CD4-positive, alpha-beta T cell treated with Interleukin-15 for 4 hours (primary cell): Measurements from ENCODE around the gene CFAP157.

Experiments used
- DNase-seq: peaks from one replicate; pipeline ENCODE4 v3.0.0-alpha.2; 2020; ENCODE audit warnings: low spot score

CFAP157 gene

GRCh38 chr9:127762111-127762676 lies 55.4 kb downstream of the CFAP157 start:
- no peak for DNase-seq

DNA sequence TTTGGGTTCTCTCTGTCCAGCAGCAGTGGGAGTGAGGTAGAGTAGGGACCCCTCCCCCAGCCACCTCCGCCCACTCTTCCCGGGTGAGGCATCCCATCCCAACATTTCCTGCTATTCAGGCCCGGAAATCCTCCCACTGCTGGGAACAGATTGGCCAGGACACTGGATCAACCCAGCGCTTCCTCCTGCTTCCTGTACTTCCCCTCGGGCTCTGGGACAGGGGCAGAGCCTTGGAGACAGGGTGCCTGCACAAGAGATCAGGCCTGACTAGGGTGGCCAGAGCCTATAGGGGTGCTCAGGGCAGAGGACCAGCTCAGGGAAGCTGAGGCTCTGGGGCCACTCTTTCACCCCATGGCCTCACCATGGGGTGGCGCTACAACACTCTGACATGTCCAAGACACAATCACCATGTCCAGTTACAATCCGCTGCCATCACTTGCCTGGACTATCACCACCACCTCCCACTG lies 57.2 kb downstream of the CFAP157 start:
- no peak for DNase-seq

- DNase-seq = no peak
These were observed 58.6 kb downstream of the CFAP157 start for GRCh38 chr9:127765418-127765817.
